T1000 (cell line): ENCODE results near the gene RFNG.
"Not testable (repeated sequence)": the region's sequence is repeated elsewhere in the genome, so short reads cannot be mapped to it uniquely, and the experiment has no call there.

Experiments
- DNase-seq: peaks from one replicate; lab custom pipeline; 2025; ENCODE audit warnings: mixed read lengths; lab: John Stamatoyannopoulos, UW

Gene RFNG

DNA sequence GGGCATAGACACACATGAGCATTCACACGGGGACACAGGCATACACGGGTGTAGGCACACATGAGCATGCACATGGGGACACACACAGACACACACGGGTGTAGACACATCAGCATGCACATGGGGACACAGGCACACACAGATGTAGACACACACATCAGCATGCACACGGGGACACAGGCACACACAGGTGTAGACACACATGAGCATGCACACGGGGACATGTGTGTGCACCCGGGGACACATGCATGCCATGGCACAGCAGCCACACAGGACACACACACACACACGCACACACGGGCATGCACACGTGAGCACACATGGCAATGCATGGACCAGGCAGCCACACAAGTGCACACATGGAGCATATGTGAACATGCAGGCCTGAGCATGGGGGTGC, 9.0 kb downstream of the RFNG start:
- DNase-seq: no peak

GRCh38 chr17:82041144-82041814, 10.3 kb downstream of the RFNG start:
- DNase-seq: peak; percentile 23

GRCh38 chr17:82039695-82040299, 11.8 kb downstream of the RFNG start:
- DNase-seq: no peak

- DNase-seq: not testable (repeated sequence)
Measured at GRCh38 chr17:82038796-82039409, 12.7 kb downstream of the RFNG start.

DNA sequence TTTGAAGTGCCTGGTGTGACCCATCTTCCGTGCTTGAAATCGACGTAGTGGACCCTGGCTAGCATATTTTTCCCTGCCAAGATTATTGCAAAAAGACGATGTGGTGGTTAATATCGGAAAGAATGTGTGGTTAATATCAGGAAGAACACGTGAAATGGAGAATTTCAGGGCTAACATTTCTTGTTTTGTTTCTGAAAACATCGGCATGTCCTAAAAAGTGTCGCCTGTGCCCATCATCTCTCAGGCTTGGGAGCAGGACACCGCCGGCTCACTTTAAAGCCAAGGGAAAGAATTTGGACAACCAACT, 13.8 kb downstream of the RFNG start:
- no peak for DNase-seq

- DNase-seq: peak; percentile 94
Measured at GRCh38 chr17:82037092-82037888, 14.3 kb downstream of the RFNG start, which contains the start of gene DCXR. TSS of gene DCXR (minus strand) at chr17:82037697. CDS start at chr17:82037682, 15 bp downstream.

DNA sequence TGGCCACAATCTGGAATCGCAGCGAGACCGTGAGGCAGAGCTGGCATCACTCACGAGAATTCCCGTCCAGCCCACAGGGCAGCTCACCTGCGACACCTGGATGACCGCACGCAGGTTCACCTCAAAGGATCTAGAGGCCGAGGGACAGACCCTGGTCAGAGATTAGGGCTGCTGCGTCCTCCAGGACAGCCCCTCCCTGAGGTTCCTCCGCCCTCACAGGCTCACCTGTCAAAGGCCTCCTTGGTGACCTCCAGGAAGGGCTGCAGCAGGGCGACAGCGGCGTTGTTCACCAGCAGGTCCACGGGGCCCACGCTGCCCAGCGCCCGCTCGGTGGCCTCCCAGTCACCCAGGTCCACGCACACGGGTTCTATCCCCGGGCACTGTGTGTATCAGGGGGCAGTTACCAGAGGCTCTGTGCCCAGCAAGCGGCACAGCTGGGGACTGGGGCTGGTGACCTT, 14.9 kb downstream of the RFNG start:
- DNase-seq: no peak

DNA sequence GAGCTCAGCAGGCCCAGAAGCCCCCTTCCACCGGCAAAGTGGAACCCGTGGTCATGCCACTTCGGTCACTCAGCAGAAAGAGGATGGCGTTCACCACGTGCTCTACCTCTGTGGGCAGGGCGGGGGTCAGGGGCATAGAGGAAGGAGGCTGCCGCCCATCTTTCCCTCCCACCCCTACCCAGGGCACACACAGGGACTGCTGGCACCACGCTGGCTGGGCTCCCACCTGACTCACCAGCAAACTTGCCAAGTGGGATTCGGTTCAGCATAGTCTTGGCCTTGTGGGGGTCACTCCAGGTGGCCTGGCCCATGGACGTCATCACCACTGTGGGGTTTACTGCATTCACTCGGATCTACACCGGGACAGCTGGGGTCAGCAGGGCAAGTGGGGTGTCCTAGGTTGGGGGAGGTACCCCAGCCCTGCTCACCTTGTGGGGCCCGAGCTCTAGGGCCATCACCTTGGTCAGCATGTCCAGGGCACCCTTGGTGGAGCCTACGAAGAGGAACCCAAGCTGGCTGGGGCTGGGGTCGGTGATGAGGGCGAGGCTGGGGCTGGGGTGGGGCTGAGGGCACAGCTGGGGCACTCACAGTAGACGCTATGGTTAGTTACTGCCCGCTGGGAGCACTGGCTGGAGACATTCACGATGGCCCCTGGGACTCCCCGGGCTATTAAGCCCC, 15.5 kb downstream of the RFNG start:
- no peak for DNase-seq

GRCh38 chr17:82035488-82035887, 16.1 kb downstream of the RFNG start:
- no peak for DNase-seq

- no peak for DNase-seq
Measured at GRCh38 chr17:82034371-82035011, 17.1 kb downstream of the RFNG start.

GRCh38 chr17:82033359-82034085, 18.1 kb downstream of the RFNG start:
- no peak for DNase-seq

- DNase-seq: no peak
Measured at GRCh38 chr17:82031885-82032627, 19.6 kb downstream of the RFNG start.

- DNase-seq: no peak
Measured at GRCh38 chr17:82031303-82031884, 20.2 kb downstream of the RFNG start, which contains the start of gene RAC3. TSS of gene RAC3 (plus strand) at chr17:82031678. CDS start at chr17:82031762, 84 bp downstream.

DNA sequence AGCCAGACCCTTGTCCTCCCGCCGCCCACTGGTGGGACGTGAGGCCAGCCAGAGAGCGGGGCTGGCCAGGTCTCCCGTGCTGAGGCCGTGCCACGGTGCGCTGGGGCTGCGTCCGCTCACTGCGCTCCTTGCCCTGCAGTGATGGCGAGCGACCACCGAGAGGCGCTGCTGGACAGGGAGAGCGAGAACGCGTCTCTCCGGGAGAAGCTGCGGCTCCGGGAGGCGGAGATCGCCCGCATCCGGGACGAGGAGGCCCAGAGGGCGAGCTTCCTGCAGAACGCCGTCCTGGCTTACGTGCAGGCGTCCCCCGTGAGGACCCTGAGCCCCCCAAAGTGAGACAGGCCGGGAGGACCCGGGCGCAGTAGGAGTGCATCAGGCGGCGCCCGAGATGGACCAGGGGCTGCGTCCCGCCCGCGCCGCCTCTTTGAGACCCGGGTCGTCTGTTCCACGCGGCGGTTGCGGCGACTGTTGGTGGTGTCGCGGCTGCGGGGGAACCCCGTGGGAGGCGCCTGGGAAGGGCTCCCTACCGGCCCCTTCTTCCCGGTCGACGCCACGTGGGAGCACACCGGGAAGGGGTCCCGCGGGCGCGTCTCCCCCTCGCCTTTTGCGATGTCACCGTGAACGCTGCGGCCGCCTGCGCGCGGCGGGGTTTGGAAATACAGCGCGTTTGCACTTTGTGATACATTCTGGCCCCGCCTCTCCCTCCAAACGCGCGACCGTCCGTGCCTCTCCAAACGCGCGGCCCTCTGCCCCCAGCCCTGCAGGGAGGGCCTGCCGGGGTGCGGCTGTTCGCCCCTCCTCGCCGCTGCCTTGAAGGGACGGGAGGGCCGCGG, 20.9 kb downstream of the RFNG start:
- DNase-seq: peak; percentile 80

DNA sequence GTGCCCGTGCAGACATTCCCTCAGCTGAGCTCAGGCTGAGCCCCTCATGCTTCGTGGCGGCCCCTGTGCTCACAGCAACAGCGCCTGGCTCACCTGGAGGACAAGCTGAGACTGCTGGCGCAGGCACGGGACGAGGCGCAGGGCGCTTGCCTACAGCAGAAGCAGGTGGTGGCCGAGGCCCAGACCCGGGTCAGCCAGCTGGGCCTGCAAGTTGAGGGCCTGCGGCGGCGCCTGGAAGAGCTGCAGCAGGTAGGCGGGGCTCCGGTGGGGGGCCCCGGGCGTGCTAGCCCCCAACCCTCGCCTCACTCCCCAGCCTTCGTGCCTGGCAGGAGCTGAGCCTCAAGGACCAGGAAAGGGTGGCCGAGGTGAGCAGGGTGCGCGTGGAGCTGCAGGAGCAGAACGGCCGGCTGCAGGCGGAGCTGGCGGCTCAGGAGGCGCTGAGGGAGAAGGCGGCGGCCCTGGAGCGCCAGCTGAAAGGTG, 21.6 kb downstream of the RFNG start:
- no peak for DNase-seq

- no peak for DNase-seq
Measured at GRCh38 chr17:82029391-82029790, 22.2 kb downstream of the RFNG start.

GRCh38 chr17:82028966-82029365, 22.6 kb downstream of the RFNG start:
- DNase-seq: no peak

GRCh38 chr17:82028246-82028645, 23.4 kb downstream of the RFNG start:
- no peak for DNase-seq
